Lung (tissue), 13 donors: Measurements from ENCODE around the gene OR51M1. TPM values are rescaled to one million over a fixed set of nuclear protein-coding genes. Genes with fewer than 3 reads are reported as not detected.

Experiments used
- ATAC-seq: fragments of 200-7000 bp; cut with Tn5 transposase; one replicate; pipeline ENCODE4 v1.9.1; 2020; ENCODE audit warnings: moderate number of reproducible peaks; ENCODE audit not compliant: insufficient read depth, low FRiP score
- DNase-seq, 3 donors: peaks; one replicate each; pipeline ENCODE4 v3.0.0-alpha.2; 2013 to 2017
- H3K27ac ChIP-seq, 2 donors: one replicate each; pipeline ENCODE4 v1.5.1; 2013; ENCODE audit warnings: mild to moderate bottlenecking in 2 of 2, moderate library complexity in 2 of 2, control low read depth in 1 of 2, inconsistent platforms in 1 of 2, low read depth in 1 of 2, low read length in 1 of 2
- H3K27me3 ChIP-seq, 3 donors: one replicate each; pipeline ENCODE4 v1.5.1; 2013; ENCODE audit warnings: low read length in 2 of 3; ENCODE audit not compliant: control insufficient read depth in 3 of 3, insufficient read depth in 3 of 3
- H3K36me3 ChIP-seq, 4 donors: one replicate each; pipeline ENCODE4 v1.5.1; 2013; ENCODE audit warnings: low read length in 4 of 4, mild to moderate bottlenecking in 1 of 4, moderate library complexity in 1 of 4; ENCODE audit not compliant: control insufficient read depth in 4 of 4, insufficient read depth in 4 of 4
- H3K4me1 ChIP-seq, 5 donors: one replicate each; pipeline ENCODE4 v1.5.1; 2013; ENCODE audit warnings: low read length in 5 of 5, mild to moderate bottlenecking in 2 of 5, moderate library complexity in 1 of 5; ENCODE audit not compliant: control insufficient read depth in 5 of 5, insufficient read depth in 5 of 5
- H3K4me3 ChIP-seq: one replicate; pipeline ENCODE4 v1.5.1; 2013; ENCODE audit warnings: mild to moderate bottlenecking, control low read depth, moderate library complexity
- H3K9ac ChIP-seq, 2 donors: one replicate each; pipeline ENCODE4 v1.5.1; 2013; ENCODE audit warnings: low read length in 2 of 2, control low read depth in 1 of 2; ENCODE audit not compliant: insufficient read depth in 1 of 2
- H3K9me3 ChIP-seq, 4 donors: one replicate each; pipeline ENCODE4 v1.5.1; 2013; ENCODE audit warnings: low read length in 3 of 4, mild to moderate bottlenecking in 1 of 4, moderate library complexity in 1 of 4; ENCODE audit not compliant: control insufficient read depth in 4 of 4, insufficient read depth in 3 of 4
- CTCF ChIP-seq: IDR thresholded peaks from 2 replicates; pipeline ENCODE4 v1.5.1; 2012; ENCODE audit warnings: mild to moderate bottlenecking; ENCODE audit errors: control extremely low read depth, extremely low read depth
- WGBS, 2 donors: extraction: QIAGEN DNeasy Blood & Tissue Kit; methylation state at CpG; one replicate each; pipeline ENCODE4 v1.1.7; 2013; 5-methylcytosine and 5-hydroxymethylcytosine counted together
- polyA plus RNA-seq, 2 donors: library from polyadenylated mRNA; stranded (reverse); fragments of 200-250 nt; gene quantifications; one replicate each; pipeline ENCODE4 v1.2.1, GENCODE V29; 2013
- small RNA-seq: library from RNA; depleted of rRNA; stranded (forward); fragments of <200 nt; gene quantifications from one replicate; pipeline ENCODE3, GENCODE V24; 2014; ENCODE audit warnings: low replicate concordance
- total RNA-seq, 2 donors: library from RNA; depleted of rRNA in 1 of 2; stranded (reverse); fragments of >200 nt in 1 of 2; gene quantifications; one replicate each; pipeline ENCODE4 v1.2.1, GENCODE V29; 2014 to 2021
- donor health status: control.
- donor health status: control.
- donor health status: Bipolar disorder and iron deficiency.
- donor health status: healthy.
- donor health status: DM: yes; HTN: yes; CAD: no.

OR51M1 gene
- total and polyA plus RNA-seq, 4 donors, result not detected

GRCh38 chr11:5421811-5422210 is 38.2 kb downstream of the OR51M1 start, which contains the start of gene OR51Q1:
Gene OR51Q1, plus strand, starts transcription at chr11:5422111. Its CDS starts 90 bp downstream, at chr11:5422201.
- Histone ChIP-seq H3K4me1 (no peaks in the 10 kb centered on the region), H3K9me3 (no peaks in the 10 kb centered on the region), H3K9ac (no peak within 1 kb of the TSS), H3K4me3 (no peak within 1 kb of the TSS), H3K27ac (no peak within 1 kb of the TSS), H3K36me3 (no peaks in the 10 kb centered on the region), H3K27me3 (no peaks in the 10 kb centered on the region)
- ATAC-seq (no peak), DNase-seq (no peak)
- TF ChIP-seq CTCF, result no peak
- WGBS, 2 donors, result 90 to 100% methylated on average over 1 of the region's 1 CpG

GRCh38 chr11:5423131-5423530 is 39.5 kb downstream of the OR51M1 start:
- Histone ChIP-seq H3K4me3 (no peak overlapping the region), H3K36me3 (no peaks in the 10 kb centered on the region), H3K27me3 (no peaks in the 10 kb centered on the region), H3K27ac (no peak overlapping the region), H3K9me3 (no peaks in the 10 kb centered on the region), H3K4me1 (no peaks in the 10 kb centered on the region), H3K9ac (no peak overlapping the region)
- no peak for DNase-seq
- no peak for ATAC-seq
- 49 to 87% methylated on average over 3 of the region's 3 CpGs for WGBS, 2 donors
- TF ChIP-seq CTCF, result no peak

GRCh38 chr11:5441414-5441813 is 57.8 kb downstream of the OR51M1 start, which contains the start of gene OR51I1:
Gene OR51I1, minus strand, starts transcription at chr11:5441514. Its CDS starts 0 bp downstream, at chr11:5441514.
- DNase-seq (no peak), ATAC-seq (no peak)
- Histone ChIP-seq H3K4me1 (no peaks in the 10 kb centered on the region), H3K27ac (no peak within 1 kb of the TSS), H3K27me3 (no peaks in the 10 kb centered on the region), H3K9me3 (no peaks in the 10 kb centered on the region), H3K9ac (no peak within 1 kb of the TSS), H3K36me3 (no peaks in the 10 kb centered on the region), H3K4me3 (no peak within 1 kb of the TSS)
- 39 to 40% methylated on average over 2 of the region's 2 CpGs for WGBS, 2 donors
- TF ChIP-seq CTCF, result no peak

Small RNA genes lying within 50 kb of the gene (small RNA-seq; reads per million reads assigned to genes)
- gene AC104389.3, result not detected

Other genes with a start within 250 kb of the OR51M1 start
- gene OR52A5, start 245.5 kb upstream of the OR51M1 start, total RNA-seq, result not detected
- gene OR52A5, start 245.5 kb upstream of the OR51M1 start, polyA plus RNA-seq, result not detected
- gene OR52A1, start 229.1 kb upstream of the OR51M1 start, total RNA-seq, result not detected
- gene OR52A1, start 229.1 kb upstream of the OR51M1 start, polyA plus RNA-seq, result not detected
- not detected for gene OR51V1, start 183.1 kb upstream of the OR51M1 start, total RNA-seq
- gene OR51V1, start 183.1 kb upstream of the OR51M1 start, polyA plus RNA-seq, result not detected
- gene HBB, start 156.7 kb upstream of the OR51M1 start, total RNA-seq, result 1,000 to 10,000 TPM in 1 of 2 donors, 100 to 1,000 TPM in 1; 848 to 1,072 TPM
- 100 to 1,000 TPM in 1 of 2 donors, 10 to 100 TPM in 1; 39.4 to 454 TPM for gene HBB, start 156.7 kb upstream of the OR51M1 start, polyA plus RNA-seq
- 1 to 10 TPM in 1 of 2 donors, not detected in 1; 1.1 TPM for gene HBD, start 149.3 kb upstream of the OR51M1 start, total RNA-seq
- under 1 TPM; 0.24 to 0.66 TPM for gene HBD, start 149.3 kb upstream of the OR51M1 start, polyA plus RNA-seq
- gene HBG1, start 134.0 kb upstream of the OR51M1 start, total RNA-seq, result 10 to 100 TPM in 1 of 2 donors, 1 to 10 TPM in 1; 1.6 to 60.9 TPM
- gene HBG1, start 134.0 kb upstream of the OR51M1 start, polyA plus RNA-seq, result under 1 TPM in 1 of 2 donors, not detected in 1; 0.56 TPM
- gene HBG2, start 129.0 kb upstream of the OR51M1 start, total RNA-seq, result over 10,000 TPM in 1 of 2 donors, 1 to 10 TPM in 1; 8.2 to 13,246 TPM
- gene HBG2, start 129.0 kb upstream of the OR51M1 start, polyA plus RNA-seq, result under 1 TPM; 0.31 to 1.00 TPM
- gene HBE1, start 113.9 kb upstream of the OR51M1 start, total RNA-seq, result 10 to 100 TPM in 1 of 2 donors, 1 to 10 TPM in 1; 2.1 to 14.6 TPM
- gene HBE1, start 113.9 kb upstream of the OR51M1 start, polyA plus RNA-seq, result not detected
- gene OR51B4, start 81.9 kb upstream of the OR51M1 start, total RNA-seq, result 1 to 10 TPM in 1 of 2 donors, not detected in 1; 1.9 TPM
- not detected for gene OR51B4, start 81.9 kb upstream of the OR51M1 start, polyA plus RNA-seq
- 1 to 10 TPM in 1 of 2 donors, not detected in 1; 1.9 TPM for gene OR51B2, start 59.5 kb upstream of the OR51M1 start, total RNA-seq
- gene OR51B2, start 59.5 kb upstream of the OR51M1 start, polyA plus RNA-seq, result not detected
- 1 to 10 TPM in 1 of 2 donors, under 1 TPM in 1; 0.52 to 4.2 TPM for gene OR51B5, start 40.3 kb upstream of the OR51M1 start, total RNA-seq
- gene OR51B5, start 40.3 kb upstream of the OR51M1 start, polyA plus RNA-seq, result under 1 TPM; 0.03 to 0.10 TPM
- not detected for gene OR51B6, start 32.3 kb upstream of the OR51M1 start, total RNA-seq
- gene OR51B6, start 32.3 kb upstream of the OR51M1 start, polyA plus RNA-seq, result not detected
- gene OR51Q1, start 38.3 kb downstream of the OR51M1 start, total RNA-seq, result not detected
- not detected for gene OR51Q1, start 38.3 kb downstream of the OR51M1 start, polyA plus RNA-seq
- 1 to 10 TPM in 1 of 2 donors, not detected in 1; 3.2 TPM for gene OR51I1, start 57.7 kb downstream of the OR51M1 start, total RNA-seq
- not detected for gene OR51I1, start 57.7 kb downstream of the OR51M1 start, polyA plus RNA-seq
- gene OR51I2, start 65.5 kb downstream of the OR51M1 start, total RNA-seq, result not detected
- not detected for gene OR51I2, start 65.5 kb downstream of the OR51M1 start, polyA plus RNA-seq
- gene OR52D1, start 104.9 kb downstream of the OR51M1 start, total RNA-seq, result not detected
- not detected for gene OR52D1, start 104.9 kb downstream of the OR51M1 start, polyA plus RNA-seq
- 1 to 10 TPM in 1 of 2 donors, under 1 TPM in 1; 0.28 to 1.4 TPM for gene UBQLN3, start 126.1 kb downstream of the OR51M1 start, total RNA-seq
- gene UBQLN3, start 126.1 kb downstream of the OR51M1 start, polyA plus RNA-seq, result under 1 TPM in 1 of 2 donors, not detected in 1; 0.06 TPM
- gene UBQLNL, start 132.9 kb downstream of the OR51M1 start, total RNA-seq, result under 1 TPM; 0.74 to 0.85 TPM
- gene UBQLNL, start 132.9 kb downstream of the OR51M1 start, polyA plus RNA-seq, result under 1 TPM; 0.16 to 0.39 TPM
- 1 to 10 TPM in 1 of 2 donors, under 1 TPM in 1; 0.40 to 2.8 TPM for gene OR52H1, start 164.7 kb downstream of the OR51M1 start, total RNA-seq
- gene OR52H1, start 164.7 kb downstream of the OR51M1 start, polyA plus RNA-seq, result under 1 TPM in 1 of 2 donors, not detected in 1; 0.03 TPM
- gene OR52B6, start 197.1 kb downstream of the OR51M1 start, total RNA-seq, result not detected
- not detected for gene OR52B6, start 197.1 kb downstream of the OR51M1 start, polyA plus RNA-seq
- 1 to 10 TPM; 2.5 to 4.2 TPM for gene TRIM6, start 212.8 kb downstream of the OR51M1 start, total RNA-seq
- gene TRIM6, start 212.8 kb downstream of the OR51M1 start, polyA plus RNA-seq, result 1 to 10 TPM; 2.1 to 3.1 TPM
- 10 to 100 TPM in 1 of 2 donors, 1 to 10 TPM in 1; 8.5 to 10.9 TPM for gene TRIM34, start 241.2 kb downstream of the OR51M1 start, total RNA-seq
- 1 to 10 TPM; 4.1 to 8.0 TPM for gene TRIM34, start 241.2 kb downstream of the OR51M1 start, polyA plus RNA-seq